H1 (cell line): Measurements from ENCODE around the gene PLXND1. TPM values are rescaled to one million over a fixed set of nuclear protein-coding genes. Genes with fewer than 3 reads are reported as not detected.

Experiments
- CTCF ChIA-PET: fragments of 300-600 bp; sonication (Branson Sonifier 250); formaldehyde crosslinking; loops from one replicate; lab custom pipeline; 2021; ENCODE audit not compliant: partially characterized antibody; lab: Charles Lee
- POLR2A ChIA-PET: fragments of 300-600 bp; sonication (Branson Sonifier 250); formaldehyde crosslinking; loops from one replicate; lab custom pipeline; 2021; ENCODE audit warnings: inconsistent platforms; ENCODE audit not compliant: partially characterized antibody; lab: Charles Lee
- DNase-seq, 2 experiments: peaks; one replicate each; pipeline versions ENCODE4 v3.0.0 to v3.0.0-alpha.2; 2010 to 2022; ENCODE audit warnings: low spot score in 2 of 2, low read depth in 1 of 2, mixed read lengths in 1 of 2
- FAIRE-seq: peaks from 2 replicates; lab custom pipeline; 2011; peaks lifted over from hg19 to GRCh38; lab: Jason Lieb, UNC
- H2AFZ ChIP-seq: 2 replicates; pipeline ENCODE4 v1.8.1; 2012; ENCODE audit warnings: low read length, inconsistent platforms
- H2AK5ac ChIP-seq: 2 replicates; pipeline ENCODE4 v1.6.1; 2013; ENCODE audit warnings: low read depth, low read length
- H2BK120ac ChIP-seq: replicated peaks from 2 replicates; pipeline ENCODE3; 2013; ENCODE audit warnings: low read depth, low read length, inconsistent platforms
- H2BK12ac ChIP-seq: 2 replicates; pipeline ENCODE4 v1.6.1; 2013; ENCODE audit warnings: low read depth, low read length
- H2BK15ac ChIP-seq: 2 replicates; pipeline ENCODE4 v1.6.1; 2013; ENCODE audit warnings: low read length
- H2BK20ac ChIP-seq: 2 replicates; pipeline ENCODE4 v1.6.1; 2013; ENCODE audit warnings: low read length
- H2BK5ac ChIP-seq: 2 replicates; pipeline ENCODE4 v1.6.1; 2013; ENCODE audit warnings: low read depth, low read length
- H3K14ac ChIP-seq: 2 replicates; pipeline ENCODE4 v1.6.1; 2013; ENCODE audit warnings: inconsistent platforms; ENCODE audit not compliant: insufficient read length
- H3K18ac ChIP-seq: 2 replicates; pipeline ENCODE4 v1.6.1; 2013; ENCODE audit warnings: low read length; ENCODE audit errors: extremely low read depth
- H3K23ac ChIP-seq: 2 replicates; pipeline ENCODE4 v1.6.1; 2013; ENCODE audit warnings: inconsistent platforms; ENCODE audit not compliant: insufficient read length
- H3K23me2 ChIP-seq: 2 replicates; pipeline ENCODE4 v1.6.1; 2013; ENCODE audit warnings: low read depth, low read length
- H3K27ac ChIP-seq: 2 replicates; pipeline ENCODE4 v1.6.1; 2011; ENCODE audit warnings: low read depth, low read length, inconsistent platforms
- H3K27me3 ChIP-seq, 4 experiments: replicated peaks in 1 of 4; 1 replicate in 1 of 4; 2 replicates in 3 of 4; pipeline versions ENCODE4 v1.6.1 to v1.8.1; 2011 to 2013; ENCODE audit warnings: low read length in 3 of 4, mild to moderate bottlenecking in 3 of 4, inconsistent platforms in 2 of 4, mixed read lengths in 2 of 4, moderate library complexity in 1 of 4; ENCODE audit not compliant: control insufficient read depth in 3 of 4, insufficient read depth in 3 of 4; ENCODE audit errors: extremely low read depth in 1 of 4
- H3K36me3 ChIP-seq, 4 experiments: 2 replicates each; pipeline versions ENCODE4 v1.6.1 to v1.8.1; 2011 to 2013; ENCODE audit warnings: mild to moderate bottlenecking in 4 of 4, low read length in 3 of 4, moderate library complexity in 2 of 4, control low read depth in 1 of 4, inconsistent platforms in 1 of 4; ENCODE audit not compliant: insufficient read depth in 4 of 4, control insufficient read depth in 2 of 4
- H3K4ac ChIP-seq: replicated peaks from 2 replicates; pipeline ENCODE3; 2013; ENCODE audit warnings: low read length, low read depth, mixed read lengths, inconsistent platforms; ENCODE audit not compliant: insufficient read length
- H3K4me1 ChIP-seq, 4 experiments: replicated peaks in 1 of 4; 1 replicate in 1 of 4; 2 replicates in 3 of 4; pipeline versions ENCODE4 v1.6.1 to v1.8.1; 2011 to 2013; ENCODE audit warnings: low read length in 3 of 4, inconsistent platforms in 2 of 4, mixed read lengths in 1 of 4; ENCODE audit not compliant: insufficient read depth in 4 of 4, control insufficient read depth in 3 of 4
- H3K4me2 ChIP-seq, 2 experiments: 2 replicates each; pipeline versions ENCODE4 v1.6.1 to v1.8.1; 2011 to 2013; ENCODE audit warnings: low read depth in 2 of 2, low read length in 2 of 2, control low read depth in 1 of 2, inconsistent platforms in 1 of 2, mild to moderate bottlenecking in 1 of 2; ENCODE audit not compliant: insufficient read depth in 1 of 2
- H3K4me3 ChIP-seq, 4 experiments: fragments of 200-600, 300-600 bp in 1 of 4; sonication (generic), shearing (Covaris generic), sonication (Bioruptor Twin) in 1 of 4; 2 replicates each; pipeline versions ENCODE4 v1.5.1 to v1.8.1; 2011 to 2016; ENCODE audit warnings: low read length in 4 of 4, low read depth in 3 of 4, control low read depth in 2 of 4, inconsistent platforms in 2 of 4, mild to moderate bottlenecking in 2 of 4, mixed read lengths in 1 of 4, moderate library complexity in 1 of 4; ENCODE audit not compliant: insufficient read depth in 2 of 4; ENCODE audit errors: extremely low read depth in 1 of 4
- H3K56ac ChIP-seq: replicated peaks from 2 replicates; pipeline ENCODE3; 2013; ENCODE audit warnings: low read depth, mild to moderate bottlenecking, mixed read lengths, low read length, inconsistent platforms; ENCODE audit not compliant: insufficient read length
- H3K79me1 ChIP-seq: 2 replicates; pipeline ENCODE4 v1.6.1; 2013; ENCODE audit warnings: low read depth, low read length, control low read depth
- H3K79me2 ChIP-seq, 2 experiments: 2 replicates each; pipeline versions ENCODE4 v1.6.1 to v1.8.1; 2012 to 2013; ENCODE audit warnings: low read length in 2 of 2, mild to moderate bottlenecking in 2 of 2, inconsistent platforms in 1 of 2; ENCODE audit not compliant: insufficient read depth in 2 of 2, control insufficient read depth in 1 of 2
- H3K9ac ChIP-seq, 4 experiments: replicated peaks in 1 of 4; 1 replicate in 1 of 4; 2 replicates in 3 of 4; pipeline versions ENCODE4 v1.6.1 to v1.8.1; 2011 to 2013; ENCODE audit warnings: low read depth in 3 of 4, low read length in 3 of 4, control low read depth in 2 of 4, mild to moderate bottlenecking in 2 of 4, moderate library complexity in 2 of 4, inconsistent platforms in 1 of 4; ENCODE audit errors: extremely low read depth in 1 of 4
- H3K9me3 ChIP-seq, 2 experiments: 2 replicates each; pipeline versions ENCODE4 v1.6.1 to v1.8.1; 2012 to 2013; ENCODE audit warnings: mild to moderate bottlenecking in 2 of 2, moderate library complexity in 2 of 2, control low read depth in 1 of 2, inconsistent platforms in 1 of 2, low read depth in 1 of 2, low read length in 1 of 2, mixed read lengths in 1 of 2; ENCODE audit not compliant: insufficient read depth in 2 of 2
- H4K20me1 ChIP-seq, 2 experiments: replicated peaks in 1 of 2; 2 replicates each; pipeline versions ENCODE3 to v1.8.1; 2011 to 2013; ENCODE audit warnings: inconsistent platforms in 2 of 2, low read length in 2 of 2, mild to moderate bottlenecking in 1 of 2; ENCODE audit not compliant: insufficient read depth in 2 of 2, control insufficient read depth in 1 of 2
- H4K5ac ChIP-seq: 2 replicates; pipeline ENCODE4 v1.6.1; 2013; ENCODE audit warnings: low read length, low read depth, mixed read lengths, inconsistent platforms; ENCODE audit not compliant: insufficient read length
- H4K8ac ChIP-seq: 2 replicates; pipeline ENCODE4 v1.8.0; 2013; ENCODE audit warnings: mild to moderate bottlenecking, moderate library complexity, low read length, inconsistent platforms; ENCODE audit not compliant: insufficient read depth; ENCODE audit errors: extremely low read depth
- H4K91ac ChIP-seq: replicated peaks from 2 replicates; pipeline ENCODE3; 2013; ENCODE audit warnings: low read length, mixed read lengths, inconsistent platforms; ENCODE audit not compliant: insufficient read length
- POU5F1 ChIP-seq: IDR thresholded peaks from 2 replicates; pipeline ENCODE4 v1.6.1; 2011; ENCODE audit warnings: low read depth, mild to moderate bottlenecking, low read length, moderate library complexity
- SP1 ChIP-seq: IDR thresholded peaks from 2 replicates; pipeline ENCODE4 v1.6.1; 2011; ENCODE audit warnings: low read depth, low read length
- WGBS, 2 experiments: shearing (Covaris generic) in 1 of 2; methylation state at CpG; one replicate each; pipeline versions ENCODE4 v1.1.6 to v1.1.7; 2013 to 2015; ENCODE audit warnings: low lambda C conversion rate in 2 of 2, mixed read lengths in 2 of 2, inconsistent platforms in 1 of 2, low coverage in 1 of 2, missing lambda C conversion rate in 1 of 2; ENCODE audit not compliant: insufficient replicate concordance in 2 of 2, insufficient coverage in 1 of 2, insufficient read length in 1 of 2; ENCODE audit errors: extremely low coverage in 1 of 2, missing lambda C conversion rate in 1 of 2; 5-methylcytosine and 5-hydroxymethylcytosine counted together
- polyA plus RNA-seq, 7 experiments: library from polyadenylated mRNA; depleted of rRNA in 3 of 7; stranded (reverse) in 5 of 7; unstranded in 2 of 7; fragments of >200 nt in 5 of 7; fragments of 200-250 nt in 2 of 7; gene quantifications; 1 replicate in 5 of 7; 2 replicates in 1 of 7; 4 replicates in 1 of 7; pipeline versions ENCODE4 v1.2.1 to v1.2.3, GENCODE V29; 2011 to 2013; ENCODE audit warnings: missing spikeins in 2 of 7, mixed read lengths in 2 of 7
- total RNA-seq: library from RNA; stranded (reverse); fragmentation: NEBNext Ultra II Directional; extraction: Animal tissue kit (Norgen Biotek cat#: 25700); gene quantifications from 2 replicates; pipeline ENCODE4 v1.2.1, GENCODE V29; 2021

PLXND1 gene
- total and polyA plus RNA-seq, 2 of the 8 experiments (the other 6 are each of a cell fraction or from before 2014, with no cell fraction given), result 17.7 to 66.4 TPM

DNA sequence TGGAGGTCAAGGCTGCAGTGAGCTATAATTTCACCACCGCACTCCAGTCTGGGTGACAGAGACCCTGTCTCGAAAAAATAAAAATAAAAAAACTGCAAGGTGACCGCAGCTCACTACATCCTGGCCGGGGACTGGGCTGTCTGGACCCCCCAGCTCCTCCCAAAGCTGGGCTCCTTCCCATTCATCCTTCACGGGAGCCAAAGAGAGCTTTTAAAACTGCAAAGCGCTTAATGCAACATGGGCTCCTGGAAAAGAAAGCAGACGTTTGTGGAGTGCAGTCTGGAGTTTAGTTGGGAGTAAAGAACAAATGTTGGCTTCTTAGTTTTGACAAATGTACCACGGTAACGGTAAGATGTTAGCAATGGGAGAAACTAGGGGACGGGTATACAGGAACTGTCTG, 12.1 kb downstream of the PLXND1 start:
- no peak overlapping the region for H3K56ac ChIP-seq
- POLR2A ChIA-PET, result interaction anchor here (1.4 to 2.5 kb wide), 2 partner anchors 9 to 67 kb away, joined by 3 to 14 read pairs; no protein-coding TSS in a partner anchor
- H2BK120ac ChIP-seq, result peak overlapping the region; percentile 2
- no peak for FAIRE-seq
- CTCF ChIA-PET, result interaction anchor here (0.6 to 2.7 kb wide), 11 partner anchors 8 to 312 kb away, joined by 3 to 11 read pairs (median 4); no protein-coding TSS in a partner anchor
- H3K4me3 ChIP-seq, result no peak overlapping the region
- H3K4ac ChIP-seq, result peak overlapping the region; percentile 82
- H3K9me3 ChIP-seq, result no peaks in the 10 kb centered on the region
- H2BK12ac ChIP-seq, result peak overlapping the region; percentile 45; the same call in 1 of the 2 replicates
- no peaks in the 10 kb centered on the region for H4K20me1 ChIP-seq
- H3K14ac ChIP-seq, result no peak overlapping the region
- no peaks in the 10 kb centered on the region; the same call in 1 of the 2 replicates for H3K23me2 ChIP-seq
- peak overlapping the region; percentile 95; the same call in 1 of the 2 replicates for H2BK15ac ChIP-seq
- H3K4me2 ChIP-seq, result peak overlapping the region; percentile 32 to 75; a peak in 2 of 4 replicates
- peak overlapping the region; percentile 93 for H2BK5ac ChIP-seq
- no peak for TF ChIP-seq SP1
- no peak for TF ChIP-seq POU5F1
- H4K5ac ChIP-seq, result no peak overlapping the region
- H3K4me1 ChIP-seq, result peaks cover 13 to 62% (median 53%) of the 10 kb centered on the region in 4 experiments
- no peak overlapping the region for H3K9ac ChIP-seq
- H2BK20ac ChIP-seq, result 0 out of 2 replicates have a peak overlapping the region, but pooled peaks have one; percentile 13
- no peak overlapping the region for H2AK5ac ChIP-seq
- peak overlapping the region; percentile 20; the same call in 1 of the 2 replicates for H3K18ac ChIP-seq
- no peaks in the 10 kb centered on the region for H3K27me3 ChIP-seq
- 0 out of 2 replicates have a peak overlapping the region, but pooled peaks have one; percentile 20 for H4K8ac ChIP-seq
- no peak overlapping the region for H2AFZ ChIP-seq
- DNase-seq, result no peak
- H3K79me2 ChIP-seq, result peaks cover 0 to 21% of the 10 kb centered on the region in 2 experiments; a peak in 2 of 4 replicates
- 81% methylated on average over 10 of the region's 10 CpGs; no CpG with 5 or more reads in 1 of the 2 experiments for WGBS, 2 experiments
- H3K36me3 ChIP-seq, result no peaks in the 10 kb centered on the region
- no peak overlapping the region for H3K23ac ChIP-seq
- peaks cover 10% of the 10 kb centered on the region for H3K79me1 ChIP-seq
- H4K91ac ChIP-seq, result peak overlapping the region; percentile 78
- H3K27ac ChIP-seq, result no peak overlapping the region
